ENCODE measurements around the gene MCRS1. TPM values are rescaled to one million over a fixed set of nuclear protein-coding genes. Genes with fewer than 3 reads are reported as not detected.

MCRS1 gene
- total RNA-seq, 1 donor from 2014 or later, result 88.9 TPM

DNA sequence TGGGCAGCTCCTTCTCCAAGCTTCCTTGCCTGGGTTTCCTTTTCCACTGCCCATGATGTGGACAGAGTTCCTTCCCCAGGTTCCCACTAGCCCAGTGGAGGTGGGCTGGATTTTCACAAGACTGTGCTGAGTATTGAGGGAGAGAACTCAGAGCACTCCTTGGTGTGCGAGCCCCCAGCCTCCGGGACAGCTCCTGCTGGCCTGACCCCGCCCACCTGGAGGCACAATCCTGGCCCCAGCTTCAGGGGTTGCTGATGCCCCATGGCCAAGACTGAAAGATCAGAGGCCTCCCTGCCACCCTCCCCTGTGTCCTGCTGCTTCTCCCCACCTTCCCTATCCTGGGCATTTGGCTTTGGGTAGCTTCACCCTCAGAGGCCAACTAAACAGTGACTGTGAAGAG lies 21.5 kb downstream of the MCRS1 start:
- DNase-seq (ENCODE audit: missing footprints) (no peak), ATAC-seq (no peak)
- intact Hi-C loops (cut with DNase I), result no loop called here

DNA sequence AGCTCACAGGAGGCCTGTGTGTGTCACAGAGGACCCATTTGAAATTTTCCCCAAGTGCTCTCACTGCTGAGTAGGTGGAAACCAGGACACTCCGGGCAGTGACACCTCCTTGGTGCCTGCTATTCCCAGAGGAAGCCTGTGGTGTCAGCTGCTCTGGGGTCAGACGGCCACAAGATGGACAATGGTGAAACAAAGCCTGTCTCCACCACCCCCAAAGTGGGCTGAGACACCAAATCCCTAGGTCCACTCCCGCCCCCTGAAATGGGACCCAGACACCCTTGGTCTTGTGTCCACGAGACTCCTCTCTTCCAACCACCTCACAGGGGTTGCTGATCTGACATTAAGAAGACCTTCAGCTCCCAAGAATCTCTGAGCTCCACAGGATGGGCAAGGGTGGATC lies 22.1 kb downstream of the MCRS1 start:
- intact Hi-C loops (cut with DNase I), result no loop called here

DNA sequence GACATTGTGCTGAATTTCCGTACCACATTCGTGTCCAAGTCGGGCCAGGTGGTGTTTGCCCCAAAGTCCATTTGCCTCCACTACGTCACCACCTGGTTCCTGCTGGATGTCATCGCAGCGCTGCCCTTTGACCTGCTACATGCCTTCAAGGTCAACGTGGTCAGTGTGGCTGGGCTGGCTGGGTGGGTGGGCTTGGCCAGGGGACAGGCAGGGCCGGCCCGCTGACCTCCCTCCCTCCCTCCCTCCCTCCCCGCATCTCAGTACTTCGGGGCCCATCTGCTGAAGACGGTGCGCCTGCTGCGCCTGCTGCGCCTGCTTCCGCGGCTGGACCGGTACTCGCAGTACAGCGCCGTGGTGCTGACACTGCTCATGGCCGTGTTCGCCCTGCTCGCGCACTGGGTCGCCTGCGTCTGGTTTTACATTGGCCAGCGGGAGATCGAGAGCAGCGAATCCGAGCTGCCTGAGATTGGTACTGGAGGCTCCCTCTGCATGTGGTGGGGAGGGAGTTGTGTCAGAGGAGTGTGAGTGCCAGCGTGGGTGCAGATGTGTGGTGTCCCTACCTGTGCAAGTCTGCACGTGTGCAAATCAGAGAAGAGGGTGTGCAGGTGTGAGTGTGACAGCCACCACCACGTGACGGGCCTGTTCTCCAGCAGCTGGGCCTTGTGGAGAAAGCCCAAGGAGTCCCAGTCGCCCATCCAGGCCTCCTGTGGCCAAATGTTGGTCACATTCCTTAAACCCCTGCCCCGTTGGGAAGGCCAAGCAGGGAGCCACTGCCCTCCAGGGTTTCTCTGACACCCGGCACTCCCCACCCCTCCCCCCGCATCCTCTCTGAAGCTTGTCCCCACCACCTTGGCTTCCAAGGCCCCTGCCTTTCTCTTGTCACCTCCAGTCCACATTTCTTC lies 23.8 kb downstream of the MCRS1 start:
- intact Hi-C loops (cut with DNase I), result no loop called here
- ATAC-seq (no peak), DNase-seq (ENCODE audit: missing footprints) (peak; percentile 70)

More for the DNA sequence above, 22.1 kb downstream of the MCRS1 start:
- DNase-seq (ENCODE audit: missing footprints), result no peak
- ATAC-seq, result no peak

DNA sequence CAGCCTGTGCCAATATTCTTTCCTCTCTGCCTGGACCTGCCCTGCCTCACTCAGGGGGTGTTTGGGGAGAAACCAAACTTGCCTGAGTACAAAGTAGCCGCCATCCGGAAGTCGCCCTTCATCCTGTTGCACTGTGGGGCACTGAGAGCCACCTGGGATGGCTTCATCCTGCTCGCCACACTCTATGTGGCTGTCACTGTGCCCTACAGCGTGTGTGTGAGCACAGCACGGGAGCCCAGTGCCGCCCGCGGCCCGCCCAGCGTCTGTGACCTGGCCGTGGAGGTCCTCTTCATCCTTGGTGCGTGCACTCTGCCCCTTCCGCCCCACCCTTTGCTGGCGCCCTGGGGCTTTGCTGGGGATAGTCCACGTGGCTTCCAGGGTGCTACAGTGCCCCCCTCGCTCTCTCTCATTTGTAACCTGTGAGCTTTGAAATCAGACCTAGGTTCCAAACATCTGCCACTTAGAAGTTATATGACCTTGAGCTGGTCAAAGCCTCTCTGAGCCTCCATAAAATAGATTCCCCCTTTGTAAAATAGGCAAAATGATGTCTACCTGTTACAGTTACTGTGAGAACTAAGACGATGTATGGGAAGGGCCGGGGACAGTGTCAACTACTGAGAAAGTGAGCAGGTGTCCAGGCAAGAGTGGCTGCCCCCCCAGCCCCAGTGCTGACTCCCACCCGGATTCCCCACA lies 24.6 kb downstream of the MCRS1 start:
- ATAC-seq (no peak), DNase-seq (ENCODE audit: missing footprints) (peak; percentile 44)
- intact Hi-C loops (cut with DNase I), result no loop called here

DNA sequence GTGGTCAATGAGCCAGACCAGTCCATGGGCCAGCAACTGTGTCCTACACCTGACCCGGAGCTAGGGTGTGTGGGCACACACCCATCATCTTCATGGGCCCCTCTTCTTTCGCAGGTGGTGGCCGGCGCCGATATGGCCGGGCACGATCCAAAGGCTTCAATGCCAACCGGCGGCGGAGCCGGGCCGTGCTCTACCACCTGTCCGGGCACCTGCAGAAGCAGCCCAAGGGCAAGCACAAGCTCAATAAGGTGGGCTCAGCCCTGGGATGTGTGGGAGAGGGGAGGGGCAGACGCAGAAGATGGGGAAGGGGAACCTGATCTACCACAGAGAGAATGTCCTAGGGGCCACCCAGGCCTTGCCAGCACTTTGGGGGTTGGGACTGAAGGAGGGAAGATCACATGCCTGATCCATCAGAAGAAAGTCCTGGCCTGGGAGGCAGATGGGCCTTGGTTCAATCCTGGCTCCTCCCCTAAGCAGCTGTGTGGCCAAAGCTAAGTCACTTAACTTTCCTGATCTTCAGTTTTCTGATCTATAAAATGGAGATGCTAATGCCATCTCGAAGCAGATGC lies 25.3 kb downstream of the MCRS1 start:
- peak; percentile 30 for DNase-seq (ENCODE audit: missing footprints)
- ATAC-seq, result no peak
- intact Hi-C loops (cut with DNase I), result no loop called here

DNA sequence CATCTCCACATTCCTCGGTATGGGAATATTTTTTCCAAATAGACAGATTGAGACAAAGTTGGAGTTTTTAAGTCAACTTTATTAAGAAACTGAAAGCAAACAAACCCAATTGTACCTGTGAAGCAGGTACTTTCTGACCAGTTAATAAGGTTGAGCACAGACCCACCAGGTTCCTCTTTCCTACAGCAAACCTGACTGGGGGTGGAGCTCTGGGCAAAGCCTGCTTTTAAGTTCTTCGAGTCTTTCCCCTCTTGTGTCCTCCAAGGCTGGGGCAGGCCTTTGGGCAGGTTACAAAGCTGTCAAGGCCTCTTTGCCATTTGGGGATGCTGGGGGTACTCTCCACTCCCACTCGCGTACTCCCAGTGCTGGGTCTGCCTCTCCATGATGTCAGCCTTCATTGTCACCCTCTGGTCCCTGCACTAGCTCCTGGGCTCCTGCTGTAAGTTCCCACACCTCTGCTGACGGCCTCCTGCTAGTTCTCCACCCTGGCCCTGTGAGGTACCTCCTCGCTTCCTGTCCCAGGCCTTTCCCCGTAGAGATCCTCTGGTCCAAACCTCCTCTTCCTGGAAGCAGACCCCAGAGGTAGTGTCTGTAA lies 25.9 kb downstream of the MCRS1 start:
- intact Hi-C loops (cut with DNase I), result no loop called here
- no peak for ATAC-seq

DNA sequence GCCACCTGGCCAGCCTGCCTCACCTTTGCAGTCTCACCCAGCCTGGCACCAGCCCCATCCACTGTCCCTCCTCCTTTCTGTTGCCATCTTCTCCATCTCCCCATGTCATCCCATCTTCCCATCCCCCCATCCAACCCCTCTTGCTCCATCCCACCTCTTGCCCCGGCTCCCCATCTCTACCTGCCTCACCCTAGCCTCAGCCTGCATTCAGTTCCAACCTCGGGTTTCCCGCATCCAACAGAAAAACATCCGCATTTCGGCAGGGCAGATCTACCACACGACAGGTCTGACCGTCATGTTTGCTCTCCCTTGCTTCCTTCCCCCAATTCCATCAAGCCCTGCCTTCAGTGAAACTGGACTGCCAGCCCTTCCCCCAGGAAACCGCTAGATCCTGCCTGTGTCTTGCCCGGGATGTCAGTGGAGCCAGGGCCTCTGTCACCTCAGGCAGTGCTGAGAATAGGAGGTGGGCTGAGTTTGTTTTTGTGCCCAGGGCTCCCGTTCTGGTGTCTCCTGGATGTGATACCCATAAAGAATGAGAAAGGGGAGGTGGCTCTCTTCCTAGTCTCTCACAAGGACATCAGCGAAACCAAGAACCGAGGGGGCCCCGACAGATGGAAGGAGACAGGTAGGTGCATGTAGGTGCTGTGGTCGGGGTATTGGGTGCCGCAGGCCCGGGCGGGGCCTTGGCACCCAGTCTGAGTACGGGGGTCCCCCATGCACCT lies 26.6 kb downstream of the MCRS1 start:
- intact Hi-C loops (cut with DNase I), result no loop called here
- ATAC-seq (no peak), DNase-seq (ENCODE audit: missing footprints) (no peak)

More for the DNA sequence above, 25.9 kb downstream of the MCRS1 start:
- no peak for DNase-seq (ENCODE audit: missing footprints)

DNA sequence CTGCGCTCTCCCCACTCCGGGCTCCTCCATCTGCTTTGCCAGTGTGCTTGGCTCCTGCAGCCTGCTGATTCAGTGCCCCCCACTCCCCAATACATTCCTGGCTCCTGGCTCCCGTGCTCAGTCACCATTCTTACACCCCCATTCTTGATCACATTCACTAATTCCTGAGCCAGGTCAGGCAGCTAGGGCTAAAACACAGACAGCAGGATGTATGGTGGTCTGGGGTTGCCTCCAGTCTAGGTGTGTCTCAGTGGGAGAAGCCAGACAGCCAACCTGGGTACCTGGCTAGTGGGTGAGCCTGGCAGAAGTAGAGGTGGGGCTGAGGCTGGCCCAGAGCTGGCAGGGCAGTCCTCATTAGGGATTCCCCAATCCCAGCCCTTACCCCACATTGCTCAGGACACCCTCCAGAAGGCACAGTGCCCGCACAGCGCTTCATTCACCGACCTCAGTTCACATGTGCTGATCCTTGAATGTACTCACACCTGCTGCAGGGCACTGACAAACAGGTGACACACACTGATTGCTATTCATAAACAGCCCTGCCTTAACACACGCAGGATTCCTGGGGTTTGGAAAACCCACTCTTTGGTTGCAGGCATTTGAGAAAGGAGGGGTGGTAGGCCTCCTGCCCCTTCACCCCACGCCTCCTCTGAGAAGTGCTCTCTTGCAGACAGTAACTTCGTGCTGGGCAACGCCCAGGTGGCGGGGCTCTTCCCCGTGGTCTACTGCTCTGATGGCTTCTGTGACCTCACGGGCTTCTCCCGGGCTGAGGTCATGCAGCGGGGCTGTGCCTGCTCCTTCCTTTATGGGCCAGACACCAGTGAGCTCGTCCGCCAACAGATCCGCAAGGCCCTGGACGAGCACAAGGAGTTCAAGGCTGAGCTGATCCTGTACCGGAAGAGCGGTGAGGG lies 27.5 kb downstream of the MCRS1 start:
- intact Hi-C loops (cut with DNase I), result no loop called here
- peak; percentile 51 for DNase-seq (ENCODE audit: missing footprints)
- ATAC-seq, result no peak

DNA sequence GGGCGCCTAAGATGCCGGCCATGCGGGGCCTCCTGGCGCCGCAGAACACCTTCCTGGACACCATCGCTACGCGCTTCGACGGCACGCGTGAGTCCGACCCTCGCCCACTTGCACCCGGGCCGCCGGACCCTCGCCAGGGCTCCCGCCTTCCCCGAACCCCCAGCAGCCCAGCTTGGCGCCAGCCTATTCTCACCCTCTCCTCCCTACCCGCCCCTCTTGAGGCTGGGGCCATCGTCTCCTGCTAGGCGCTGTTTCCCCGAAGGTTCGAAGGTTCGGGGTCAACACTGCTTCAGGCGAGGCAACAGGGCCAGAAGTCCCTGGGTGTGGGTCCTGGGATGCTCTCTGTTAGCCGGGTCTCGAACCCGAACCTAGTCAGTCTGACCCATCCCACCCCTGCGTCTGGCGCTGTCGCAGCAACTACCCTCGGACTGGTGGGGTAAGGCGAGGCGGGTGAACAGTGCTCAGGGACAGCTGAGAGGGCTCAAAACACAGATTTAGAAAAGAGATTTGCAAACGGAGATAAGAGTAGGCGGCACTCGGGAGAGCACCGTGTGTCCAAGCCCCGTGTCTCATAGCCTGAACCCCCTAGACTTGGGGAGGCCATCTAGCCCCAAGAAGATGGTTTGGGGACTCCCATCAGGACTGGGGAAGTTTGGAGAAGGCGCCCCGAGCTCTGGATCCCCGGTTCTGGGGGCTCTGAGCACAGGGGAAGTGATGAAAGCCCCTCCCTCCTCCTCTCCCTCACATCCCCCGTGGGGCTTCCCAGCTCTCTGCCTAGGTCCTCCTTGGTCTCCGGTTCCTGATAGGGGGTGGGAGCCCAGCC lies 28.3 kb downstream of the MCRS1 start:
- intact Hi-C loops (cut with DNase I), result no loop called here
- no peak for ATAC-seq
- DNase-seq (ENCODE audit: missing footprints), result peak; percentile 67

DNA sequence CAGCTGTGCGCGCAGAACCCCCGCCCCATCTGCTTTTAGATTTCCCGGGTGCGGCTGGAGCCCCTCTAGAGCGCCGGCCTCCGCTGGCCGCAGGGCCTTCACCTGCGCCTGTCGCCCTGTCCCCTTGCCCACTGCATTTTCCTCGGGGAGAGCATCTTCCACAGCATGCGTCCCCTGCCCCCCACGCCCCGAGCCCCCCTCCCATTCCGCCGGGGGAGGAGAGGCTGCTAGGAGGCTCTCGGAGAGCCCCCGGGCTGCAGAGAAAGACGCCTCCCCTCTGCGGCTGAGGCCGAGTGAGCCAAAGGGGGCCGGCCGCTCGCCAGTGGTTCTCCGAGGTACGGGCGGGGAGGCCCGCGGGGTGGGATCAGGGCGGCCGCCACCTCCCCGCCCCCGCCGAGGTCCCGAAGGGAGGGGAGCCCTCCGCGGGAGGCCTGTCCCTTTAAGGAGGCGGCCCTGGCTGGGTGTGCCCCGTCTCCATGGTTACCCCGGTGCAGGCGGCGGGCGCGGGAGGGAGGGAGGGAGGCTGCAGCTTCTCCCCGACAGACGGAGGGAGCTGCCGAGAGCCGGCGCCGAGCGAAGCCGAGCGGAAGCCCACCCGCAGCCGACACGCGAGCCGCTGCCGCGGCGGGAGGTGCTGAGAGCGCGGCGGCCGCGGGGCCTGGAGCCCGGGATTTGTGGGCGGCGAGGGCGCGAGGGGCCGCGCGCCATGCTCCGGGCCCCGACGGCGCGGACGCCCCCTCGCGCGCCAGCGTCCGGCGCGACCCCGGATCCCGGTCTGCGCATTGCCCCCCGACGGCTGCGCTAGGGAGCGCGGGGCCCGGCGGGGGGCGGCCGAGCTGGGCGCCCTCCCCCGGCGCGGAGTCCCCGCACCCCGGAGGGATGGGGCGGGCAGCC lies 29.2 kb downstream of the MCRS1 start, which contains the start of gene KCNH3:
TSS of gene KCNH3 (plus strand) at position 521 of the 894 bp plus-strand sequence. CDS start 387 bp downstream, outside the sequence.
- peak; percentile 91 for DNase-seq (ENCODE audit: missing footprints)
- ATAC-seq, result peak; percentile 82
- intact Hi-C loops (cut with DNase I), result no loop called here

DNA sequence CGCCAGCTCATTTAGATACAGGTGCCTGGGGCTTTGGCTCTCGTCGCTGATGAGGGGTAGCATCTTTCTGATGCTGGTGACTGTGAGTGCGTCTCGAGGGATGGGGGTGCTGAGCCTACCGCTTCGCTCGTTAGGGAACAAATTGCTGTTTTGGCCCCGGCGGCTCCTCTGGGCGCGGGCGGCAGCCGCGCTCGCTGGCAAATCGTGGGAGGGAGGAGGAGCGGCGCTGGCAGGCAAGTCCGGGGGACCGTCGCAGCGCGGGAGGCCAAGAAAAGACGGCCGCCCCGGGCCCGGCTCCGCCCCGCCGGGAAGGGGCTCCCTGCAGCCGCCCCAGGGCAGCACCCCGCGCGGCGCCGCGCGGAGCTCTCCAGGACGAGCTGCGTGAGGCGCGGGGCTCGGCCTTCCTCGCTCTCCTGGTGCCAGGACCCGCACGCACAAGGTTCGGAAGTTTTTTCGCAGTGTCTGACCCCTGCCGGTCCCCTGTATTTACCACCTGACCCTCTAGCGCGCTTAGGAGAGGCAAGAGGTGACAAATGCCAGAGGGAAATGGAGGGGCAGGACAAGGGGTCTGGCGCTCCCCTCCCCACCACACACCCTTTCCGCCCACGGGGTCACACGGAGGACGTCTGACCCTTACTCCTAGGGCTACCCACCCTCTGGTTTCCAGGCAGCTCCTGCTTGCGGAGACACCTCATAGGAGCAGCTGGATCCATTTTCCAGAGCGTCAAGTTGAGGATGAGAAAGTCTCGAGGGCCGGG lies 30.0 kb downstream of the MCRS1 start:
- peak; percentile 66 for DNase-seq (ENCODE audit: missing footprints)
- ATAC-seq, result peak; percentile 21
- intact Hi-C loops (cut with DNase I), result no loop called here

DNA sequence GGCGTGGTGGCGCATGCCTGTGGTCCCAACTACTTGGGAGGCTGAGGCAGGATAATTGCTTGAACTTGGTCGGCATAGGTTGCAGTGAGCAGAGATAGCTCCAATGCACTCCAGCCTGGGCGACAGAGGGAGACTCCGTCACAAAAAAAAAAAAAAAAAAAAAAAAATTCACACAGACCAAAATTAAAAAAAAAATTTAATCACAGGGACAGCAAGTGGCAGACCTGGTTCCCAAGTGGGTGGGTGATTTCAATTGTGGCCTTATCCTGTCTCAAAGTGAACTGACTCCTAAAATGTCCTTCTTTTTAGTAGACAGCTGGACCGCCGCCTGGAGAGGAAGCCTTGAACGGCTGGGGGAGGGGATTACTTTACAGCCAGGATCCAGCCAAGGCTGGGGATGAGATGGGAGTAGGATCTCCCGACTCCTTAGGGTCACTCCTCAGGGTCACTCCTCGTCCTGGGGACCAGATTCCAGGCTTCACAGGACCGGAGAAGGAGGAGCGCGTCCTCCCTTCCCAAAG lies 30.7 kb downstream of the MCRS1 start:
- no peak for ATAC-seq
- intact Hi-C loops (cut with DNase I), result no loop called here

DNA sequence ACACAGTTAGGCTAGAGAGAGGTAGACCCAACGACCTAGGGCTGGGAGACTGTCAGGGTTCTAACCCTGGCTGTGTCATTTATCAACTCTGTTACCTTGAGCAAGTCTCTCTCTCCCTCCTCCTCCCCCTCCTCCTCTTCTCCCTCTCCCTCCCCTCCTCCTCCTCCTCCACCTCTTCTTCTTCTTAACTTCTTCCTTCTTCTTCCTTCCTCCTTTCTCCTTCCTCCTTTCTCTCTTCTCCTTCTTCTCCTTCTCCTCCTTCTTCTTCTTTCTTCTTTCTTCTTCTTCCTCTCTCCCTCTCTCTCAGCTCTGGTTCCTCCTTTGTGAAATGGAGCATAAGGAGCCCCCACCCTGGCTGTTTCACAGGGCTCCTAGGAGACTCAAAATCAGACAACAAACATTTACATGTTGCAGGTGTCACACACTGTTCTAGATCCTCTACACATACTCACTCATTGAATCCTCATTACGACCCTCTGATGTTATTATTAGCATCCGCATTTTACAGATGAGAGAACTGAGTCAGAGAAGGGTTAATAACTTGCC lies 31.3 kb downstream of the MCRS1 start:
- DNase-seq (ENCODE audit: missing footprints) (no peak), ATAC-seq (no peak)
- intact Hi-C loops (cut with DNase I), result no loop called here

More for the DNA sequence above, 30.7 kb downstream of the MCRS1 start:
- DNase-seq (ENCODE audit: missing footprints), result peak; percentile 69

DNA sequence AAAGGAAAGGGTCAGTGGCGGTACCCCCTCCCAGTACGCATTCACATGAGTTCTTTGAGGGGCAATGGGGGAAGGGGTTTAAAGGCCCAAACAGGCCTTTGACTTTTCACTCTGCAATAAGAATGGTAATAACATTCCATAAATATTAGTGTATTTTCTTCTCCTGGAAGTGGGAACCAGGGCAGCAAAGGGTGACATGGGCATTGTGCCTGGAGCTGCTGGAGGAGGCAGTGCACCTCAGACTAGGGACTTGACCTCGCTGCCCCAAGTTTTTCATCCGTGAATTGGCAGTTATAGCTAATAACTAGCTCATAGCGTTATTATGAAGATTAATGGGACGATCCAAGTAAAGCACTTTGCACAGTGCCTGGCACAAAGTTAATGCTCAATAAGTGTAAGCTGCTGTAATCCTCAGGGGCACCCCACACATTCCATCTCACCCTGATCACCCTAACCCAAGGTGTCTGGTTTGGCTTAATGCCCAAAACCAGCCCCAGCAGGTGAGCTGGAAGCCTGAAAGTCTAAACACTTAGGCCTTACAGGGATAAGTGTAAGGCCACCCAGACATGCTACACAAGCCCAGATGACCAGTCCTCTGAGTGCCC lies 31.9 kb downstream of the MCRS1 start:
- no peak for ATAC-seq
- no peak for DNase-seq (ENCODE audit: missing footprints)
- intact Hi-C loops (cut with DNase I), result no loop called here

Measured in Right ventricle myocardium inferior (tissue), 1 donor.